Mammary epithelial cell (primary cell): ENCODE results near the gene BCAS2.

Experiments
- CTCF ChIP-seq, 2 donors: IDR thresholded peaks in 1 of 2; conservative IDR thresholded peaks in 1 of 2; 2 replicates each; pipeline ENCODE4 v1.5.1; 2011 to 2012; ENCODE audit warnings: inconsistent platforms in 2 of 2, low read length in 2 of 2, mild to moderate bottlenecking in 2 of 2, control low read depth in 1 of 2, low read depth in 1 of 2; ENCODE audit not compliant: insufficient read depth in 1 of 2; ENCODE audit errors: extremely low read depth in 1 of 2
- EZH2 ChIP-seq: IDR thresholded peaks from 2 replicates; pipeline ENCODE4 v1.6.1; 2012; ENCODE audit warnings: low read length, inconsistent platforms, borderline replicate concordance

GRCh38 chr1:114524944-114525343 lies 56.5 kb downstream of the BCAS2 start:
- TF ChIP-seq CTCF (conservative IDR thresholded peaks at IDR 0.05 in 1 of 2, IDR thresholded peaks at IDR 0.05 in 1 of 2; ENCODE audit: extremely low read depth in 1 of 2, insufficient read depth in 1 of 2, low read depth in 1 of 2, low read length in 2 of 2) (no peak), EZH2 (no peak)
